ENCODE measurements around the gene FAM210B. TPM values are rescaled to one million over a fixed set of nuclear protein-coding genes. Genes with fewer than 3 reads are reported as not detected.
A peak's percentile ranks its signal among the peaks of the same experiment; 100 is the strongest.

Gene FAM210B
- total RNA-seq, 1 experiment from 2014 or later, result 37.9 TPM

- Histone ChIP-seq H3K79me2 (ENCODE audit: low read length) (no peaks in the 10 kb centered on the region), H3K36me3 (ENCODE audit: low read depth, low read length) (peaks cover 11% of the 10 kb centered on the region), H3K9me2 (replicated peaks; ENCODE audit: low read length) (no peaks in the 10 kb centered on the region), H3K9me3 (ENCODE audit: low read length) (no peaks in the 10 kb centered on the region), H3K27me3 (ENCODE audit: low read length) (no peaks in the 10 kb centered on the region), H3K4me1 (ENCODE audit: insufficient read depth, low read length) (0 out of 2 replicates have a peak, but pooled peaks cover 4% of the 10 kb centered on the region), H2AFZ (ENCODE audit: low read length) (0 out of 2 replicates have a peak within 1 kb of the TSS, but pooled peaks have one; percentile 20), H3K9ac (ENCODE audit: low read length) (no peak within 1 kb of the TSS), H3K4me3 (ENCODE audit: low read length) (no peak within 1 kb of the TSS), H3F3A (ENCODE audit: low read length, unreplicated experiment) (no peaks in the 10 kb centered on the region), H3K4me2 (ENCODE audit: low read length) (peak within 1 kb of the TSS; percentile 40), H3K27ac (ENCODE audit: low read length) (no peak within 1 kb of the TSS), H4K20me1 (ENCODE audit: low read length) (no peaks in the 10 kb centered on the region)
- ATAC-seq, result peak; percentile 31; the same call in 1 of the 2 replicates
- intact Hi-C loops (cut with micrococcal nuclease), result no loop called here
- ChIA-PET CTCF (no interaction called here), POLR2A (ENCODE audit: unreplicated experiment) (interaction anchor here (0.6 kb wide), 1 partner anchor 58 kb away, joined by 6 read pairs; no protein-coding TSS in a partner anchor)
- peak; percentile 43 for DNase-seq
- TF ChIP-seq EZH2 (IDR thresholded peaks at IDR 0.05; ENCODE audit: low read length, unreplicated experiment), result no peak
- no peak for TF ChIP-seq CTCF (conservative IDR thresholded peaks at IDR 0.05; ENCODE audit: low read depth, low read length)
- no peak for TF ChIP-seq EZH2phosphoT487 (IDR thresholded peaks at IDR 0.05; ENCODE audit: borderline replicate concordance, low read length)
- BruUV-seq (replicated peaks), result no TSS peak
Measured at GRCh38 chr20:56411759-56412472, 53.1 kb downstream of the FAM210B start, which contains the start of gene CASS4. TSS of gene CASS4 (plus strand) at chr20:56412260. CDS start at chr20:56412459, 199 bp downstream.

GRCh38 chr20:56412473-56412790 is 53.7 kb downstream of the FAM210B start:
- ATAC-seq (no peak), DNase-seq (no peak)
- no peaks in the 10 kb centered on the region for H3K27me3 ChIP-seq (ENCODE audit: low read length)
- no peaks in the 10 kb centered on the region for H4K20me1 ChIP-seq (ENCODE audit: low read length)
- no peaks in the 10 kb centered on the region for H3K9me3 ChIP-seq (ENCODE audit: low read length)
- intact Hi-C loops (cut with micrococcal nuclease), result no loop called here
- no peak overlapping the region for H3K9ac ChIP-seq (ENCODE audit: low read length)
- BruUV-seq (replicated peaks), result no TSS peak
- 0 out of 2 replicates have a peak overlapping the region, but pooled peaks have one; percentile 20 for H2AFZ ChIP-seq (ENCODE audit: low read length)
- TF ChIP-seq EZH2phosphoT487 (IDR thresholded peaks at IDR 0.05; ENCODE audit: borderline replicate concordance, low read length) (no peak), CTCF (conservative IDR thresholded peaks at IDR 0.05; ENCODE audit: low read depth, low read length) (no peak), EZH2 (IDR thresholded peaks at IDR 0.05; ENCODE audit: low read length, unreplicated experiment) (no peak)
- H3K36me3 ChIP-seq (ENCODE audit: low read depth, low read length), result peaks cover 6% of the 10 kb centered on the region
- 0 out of 2 replicates have a peak, but pooled peaks cover 4% of the 10 kb centered on the region for H3K4me1 ChIP-seq (ENCODE audit: insufficient read depth, low read length)
- peak overlapping the region; percentile 20; the same call in 1 of the 2 replicates for H3K4me2 ChIP-seq (ENCODE audit: low read length)
- ChIA-PET CTCF (no interaction called here), POLR2A (ENCODE audit: unreplicated experiment) (interaction anchor here (0.6 kb wide), 1 partner anchor 57 kb away, joined by 6 read pairs; no protein-coding TSS in a partner anchor)
- H3K79me2 ChIP-seq (ENCODE audit: low read length), result no peaks in the 10 kb centered on the region
- no peak overlapping the region for H3K27ac ChIP-seq (ENCODE audit: low read length)
- no peak overlapping the region for H3K4me3 ChIP-seq (ENCODE audit: low read length)
- H3K9me2 ChIP-seq (replicated peaks; ENCODE audit: low read length), result no peaks in the 10 kb centered on the region
- no peaks in the 10 kb centered on the region for H3F3A ChIP-seq (ENCODE audit: low read length, unreplicated experiment)

- H3K9ac ChIP-seq (ENCODE audit: low read length), result no peak overlapping the region
- peaks cover 8% of the 10 kb centered on the region; the same call in 1 of the 2 replicates for H3K4me1 ChIP-seq (ENCODE audit: insufficient read depth, low read length)
- H3K79me2 ChIP-seq (ENCODE audit: low read length), result no peaks in the 10 kb centered on the region
- ATAC-seq (no peak), DNase-seq (no peak)
- H3K36me3 ChIP-seq (ENCODE audit: low read depth, low read length), result peaks cover 2% of the 10 kb centered on the region; the same call in 1 of the 2 replicates
- no peaks in the 10 kb centered on the region for H3K27me3 ChIP-seq (ENCODE audit: low read length)
- H3K9me2 ChIP-seq (replicated peaks; ENCODE audit: low read length), result no peaks in the 10 kb centered on the region
- no peak overlapping the region for H3K4me2 ChIP-seq (ENCODE audit: low read length)
- BruUV-seq (replicated peaks), result no TSS peak
- H3F3A ChIP-seq (ENCODE audit: low read length, unreplicated experiment), result no peaks in the 10 kb centered on the region
- no peak overlapping the region for H3K4me3 ChIP-seq (ENCODE audit: low read length)
- TF ChIP-seq EZH2phosphoT487 (IDR thresholded peaks at IDR 0.05; ENCODE audit: borderline replicate concordance, low read length) (no peak), CTCF (conservative IDR thresholded peaks at IDR 0.05; ENCODE audit: low read depth, low read length) (no peak)
- no peaks in the 10 kb centered on the region for H4K20me1 ChIP-seq (ENCODE audit: low read length)
- no peak overlapping the region for H3K27ac ChIP-seq (ENCODE audit: low read length)
- CTCF ChIA-PET, result no interaction called here
- H2AFZ ChIP-seq (ENCODE audit: low read length), result no peak overlapping the region
- intact Hi-C loops (cut with micrococcal nuclease), result no loop called here
- POLR2A ChIA-PET (ENCODE audit: unreplicated experiment), result no interaction called here
- no peaks in the 10 kb centered on the region for H3K9me3 ChIP-seq (ENCODE audit: low read length)
Measured at GRCh38 chr20:56412949-56413348, 54.2 kb downstream of the FAM210B start.
